HUES48 (cell line): Measurements from ENCODE around the gene CUBN.

ENCODE experiments used
- H3K27ac ChIP-seq: one replicate; pipeline ENCODE4 v1.7.0; 2013; ENCODE audit warnings: low read depth, low read length, inconsistent platforms
- H3K27me3 ChIP-seq: 2 replicates; pipeline ENCODE4 v1.6.1; 2013; ENCODE audit warnings: mild to moderate bottlenecking, low read length; ENCODE audit not compliant: control insufficient read depth, insufficient read depth
- H3K36me3 ChIP-seq: 2 replicates; pipeline ENCODE4 v1.6.1; 2013; ENCODE audit warnings: low read length; ENCODE audit not compliant: control insufficient read depth, insufficient read depth
- H3K4me1 ChIP-seq: 2 replicates; pipeline ENCODE4 v1.6.1; 2013; ENCODE audit warnings: mild to moderate bottlenecking, low read length; ENCODE audit not compliant: control insufficient read depth, insufficient read depth
- H3K4me3 ChIP-seq: 2 replicates; pipeline ENCODE4 v1.5.1; 2013; ENCODE audit warnings: mild to moderate bottlenecking, low read depth, low read length
- H3K9ac ChIP-seq: 2 replicates; pipeline ENCODE4 v1.6.1; 2013; ENCODE audit warnings: mild to moderate bottlenecking, low read depth, low read length, moderate library complexity
- H3K9me3 ChIP-seq: 2 replicates; pipeline ENCODE4 v1.6.1; 2013; ENCODE audit warnings: low read length; ENCODE audit not compliant: control insufficient read depth, insufficient read depth

CUBN gene

DNA sequence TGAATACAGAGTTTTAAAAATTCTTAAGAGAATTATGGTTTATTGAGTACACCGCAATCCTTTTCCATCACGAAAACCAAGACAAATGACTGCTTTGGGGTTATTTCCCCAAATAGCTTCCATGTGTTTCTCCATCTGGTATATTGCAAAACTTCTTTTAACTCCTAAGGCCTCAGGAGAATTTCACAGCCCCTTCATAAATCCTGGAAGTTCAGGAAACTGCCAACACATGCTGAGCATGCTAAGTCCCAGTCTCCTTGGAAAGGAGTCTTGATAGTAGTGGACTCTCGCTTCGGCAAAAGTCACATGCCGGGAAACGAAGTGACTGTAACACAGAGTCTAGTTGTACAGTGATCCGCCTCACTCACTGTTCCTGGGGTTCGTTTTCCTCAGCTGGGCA lies 224.3 kb downstream of the CUBN start:
- no peak overlapping the region for H3K4me3 ChIP-seq
- H3K36me3 ChIP-seq = no peaks in the 10 kb centered on the region
- H3K27me3 ChIP-seq = no peaks in the 10 kb centered on the region
- no peaks in the 10 kb centered on the region for H3K9me3 ChIP-seq
- H3K4me1 ChIP-seq = peaks cover 17% of the 10 kb centered on the region
- no peak overlapping the region for H3K27ac ChIP-seq
- no peak overlapping the region for H3K9ac ChIP-seq

DNA sequence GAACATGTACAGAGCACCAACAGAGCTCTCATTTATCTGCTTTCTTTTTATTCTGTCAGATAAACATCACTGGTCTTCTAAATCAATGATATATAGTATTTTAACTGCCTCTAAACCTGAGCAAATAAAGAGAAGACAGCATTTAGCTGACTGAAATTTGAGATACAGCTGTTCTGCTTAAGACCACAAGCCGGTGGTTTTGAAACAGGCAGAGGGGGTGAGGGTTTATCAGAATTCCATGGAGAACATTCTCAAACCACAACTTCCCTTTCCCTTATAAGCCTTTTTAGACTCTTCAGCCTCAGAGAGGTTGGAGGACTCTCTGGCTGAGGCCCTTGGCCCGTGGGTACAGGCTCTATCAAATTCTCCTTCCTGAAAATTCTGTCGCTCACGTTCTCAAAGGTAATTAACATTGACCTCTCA lies 225.0 kb downstream of the CUBN start:
- H3K27ac ChIP-seq = no peak overlapping the region
- no peaks in the 10 kb centered on the region for H3K27me3 ChIP-seq
- H3K9ac ChIP-seq = no peak overlapping the region
- H3K4me1 ChIP-seq = peaks cover 24% of the 10 kb centered on the region
- H3K36me3 ChIP-seq = no peaks in the 10 kb centered on the region
- no peaks in the 10 kb centered on the region for H3K9me3 ChIP-seq
- H3K4me3 ChIP-seq = no peak overlapping the region

DNA sequence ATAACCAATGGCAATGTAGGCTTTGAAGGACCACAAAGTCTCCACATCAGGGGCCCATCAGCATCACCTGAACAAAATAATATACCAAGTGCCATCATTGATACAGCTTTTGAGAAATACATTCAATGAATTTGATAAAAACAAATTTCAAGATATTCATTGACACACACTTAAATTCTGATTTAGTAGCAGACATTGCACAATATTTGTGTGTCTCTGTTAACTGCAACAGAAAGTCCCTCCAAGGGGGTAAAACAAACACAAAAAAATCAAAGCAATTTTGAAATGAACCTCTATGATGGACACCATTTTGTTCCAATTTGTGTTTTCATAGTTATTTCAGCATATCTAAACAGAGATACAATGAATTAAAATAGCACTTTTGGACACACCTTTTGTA lies 225.6 kb downstream of the CUBN start:
- H3K27ac ChIP-seq = no peak overlapping the region
- H3K9ac ChIP-seq = no peak overlapping the region
- peaks cover 30% of the 10 kb centered on the region for H3K4me1 ChIP-seq
- H3K36me3 ChIP-seq = no peaks in the 10 kb centered on the region
- H3K27me3 ChIP-seq = no peaks in the 10 kb centered on the region
- H3K9me3 ChIP-seq = no peaks in the 10 kb centered on the region
- no peak overlapping the region for H3K4me3 ChIP-seq

DNA sequence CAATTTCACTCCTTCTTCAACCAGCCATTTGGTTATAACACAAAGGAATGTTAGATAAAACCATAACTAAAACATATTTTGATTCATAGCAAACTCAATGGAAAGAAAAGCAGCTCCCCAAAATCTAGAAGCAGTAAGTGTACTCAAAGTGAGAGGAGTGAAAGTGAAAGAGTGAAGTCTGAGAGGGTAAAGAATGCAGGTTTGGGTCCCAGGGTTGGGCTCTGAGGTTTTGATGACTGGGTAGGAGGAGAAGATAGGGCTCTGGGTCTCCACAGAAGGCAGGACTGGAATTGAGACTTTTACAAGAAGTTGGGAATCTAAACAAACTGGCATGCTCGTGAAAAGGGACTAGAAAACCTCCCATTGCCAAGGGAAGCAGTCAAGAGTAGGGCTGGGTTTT lies 227.0 kb downstream of the CUBN start:
- Histone ChIP-seq H3K4me1 (peaks cover 32% of the 10 kb centered on the region), H3K27me3 (no peaks in the 10 kb centered on the region), H3K4me3 (no peak overlapping the region), H3K9ac (no peak overlapping the region), H3K36me3 (no peaks in the 10 kb centered on the region), H3K27ac (no peak overlapping the region), H3K9me3 (no peaks in the 10 kb centered on the region)

DNA sequence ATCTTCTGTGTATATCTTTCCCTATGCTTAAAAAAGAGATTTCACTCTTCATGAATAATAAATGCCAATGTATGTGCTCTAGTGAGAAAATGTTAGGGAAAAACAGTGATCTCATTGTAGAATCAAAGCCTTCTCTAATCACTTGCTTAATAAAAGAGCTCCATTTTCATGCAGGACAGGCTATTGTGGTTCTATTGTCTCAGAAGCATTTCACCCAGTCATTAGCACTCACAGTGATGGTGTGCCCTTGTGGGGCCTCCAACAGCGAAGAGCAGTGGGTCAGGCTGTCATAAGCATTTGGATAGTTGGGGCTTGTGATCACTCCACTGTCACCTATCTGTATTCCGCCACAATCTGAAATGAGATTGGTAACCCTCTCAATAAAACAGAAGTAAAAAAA lies 228.5 kb downstream of the CUBN start:
- no peak overlapping the region for H3K4me3 ChIP-seq
- no peaks in the 10 kb centered on the region for H3K36me3 ChIP-seq
- H3K9me3 ChIP-seq = no peaks in the 10 kb centered on the region
- no peak overlapping the region for H3K9ac ChIP-seq
- H3K4me1 ChIP-seq = peaks cover 32% of the 10 kb centered on the region
- no peaks in the 10 kb centered on the region for H3K27me3 ChIP-seq
- peak overlapping the region; percentile 74 for H3K27ac ChIP-seq

DNA sequence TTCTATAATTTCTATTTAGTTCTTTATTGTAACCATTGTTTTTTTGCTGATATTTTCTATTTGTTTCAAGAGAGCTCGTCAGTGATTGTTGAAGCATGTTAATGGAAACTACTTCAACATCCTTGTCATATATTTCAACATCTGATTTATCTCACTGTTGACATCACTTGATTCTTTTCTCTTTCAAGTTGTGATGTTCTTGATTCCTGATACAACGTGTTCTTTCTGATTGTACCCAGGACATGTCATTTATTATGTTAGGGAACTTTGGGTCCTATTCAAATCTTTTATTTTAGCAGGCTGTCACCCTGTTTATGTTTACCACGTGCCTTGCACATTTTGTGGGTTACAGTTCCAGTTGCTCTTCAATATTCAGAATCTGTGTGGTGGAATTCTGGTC lies 232.6 kb downstream of the CUBN start:
- no peak overlapping the region for H3K4me3 ChIP-seq
- peaks cover 26% of the 10 kb centered on the region for H3K4me1 ChIP-seq
- H3K27me3 ChIP-seq = no peaks in the 10 kb centered on the region
- no peaks in the 10 kb centered on the region for H3K9me3 ChIP-seq
- no peak overlapping the region for H3K9ac ChIP-seq
- no peaks in the 10 kb centered on the region for H3K36me3 ChIP-seq
- no peak overlapping the region for H3K27ac ChIP-seq

DNA sequence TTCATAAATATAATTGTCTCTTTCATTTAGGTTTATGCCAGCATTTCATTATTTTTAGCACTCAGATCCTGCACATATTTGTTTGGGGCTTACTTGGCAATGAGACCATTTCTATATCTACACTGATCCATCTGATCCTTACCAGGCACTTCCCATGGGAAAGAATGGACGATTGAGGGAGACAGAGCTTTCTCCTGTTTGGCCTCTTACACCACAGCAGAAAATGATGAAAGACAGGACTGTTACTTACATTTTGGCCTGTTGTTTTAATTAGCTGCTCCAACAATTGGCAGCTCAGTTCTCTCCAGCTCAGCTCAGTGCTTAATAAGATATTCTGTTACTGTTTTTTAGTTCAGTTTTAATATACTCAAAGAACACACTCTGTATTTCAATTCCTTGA lies 234.8 kb downstream of the CUBN start:
- Histone ChIP-seq H3K27ac (no peak overlapping the region), H3K9me3 (no peaks in the 10 kb centered on the region), H3K9ac (no peak overlapping the region), H3K4me1 (peaks cover 13% of the 10 kb centered on the region), H3K4me3 (no peak overlapping the region), H3K36me3 (no peaks in the 10 kb centered on the region), H3K27me3 (no peaks in the 10 kb centered on the region)

DNA sequence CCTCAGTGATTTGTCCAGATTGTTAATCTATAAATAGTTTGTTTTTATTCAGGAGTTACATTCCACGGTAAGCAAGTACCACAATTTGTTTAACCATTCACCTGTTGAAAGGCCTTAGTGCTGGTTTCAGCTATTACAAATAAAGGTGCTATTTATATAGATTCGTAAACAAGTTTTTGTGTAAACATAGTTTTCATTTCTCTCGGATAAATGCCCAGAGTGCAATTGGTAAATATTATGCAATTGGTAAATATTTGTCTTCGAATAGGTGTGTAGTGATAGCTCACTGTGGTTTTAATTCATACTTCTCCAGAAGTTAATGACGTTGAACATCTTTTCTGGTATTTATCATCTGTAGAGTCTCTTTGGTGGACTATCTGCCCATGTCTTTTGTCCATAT lies 235.9 kb downstream of the CUBN start:
- H3K36me3 ChIP-seq = no peaks in the 10 kb centered on the region
- no peak overlapping the region for H3K27ac ChIP-seq
- H3K9me3 ChIP-seq = no peaks in the 10 kb centered on the region

DNA sequence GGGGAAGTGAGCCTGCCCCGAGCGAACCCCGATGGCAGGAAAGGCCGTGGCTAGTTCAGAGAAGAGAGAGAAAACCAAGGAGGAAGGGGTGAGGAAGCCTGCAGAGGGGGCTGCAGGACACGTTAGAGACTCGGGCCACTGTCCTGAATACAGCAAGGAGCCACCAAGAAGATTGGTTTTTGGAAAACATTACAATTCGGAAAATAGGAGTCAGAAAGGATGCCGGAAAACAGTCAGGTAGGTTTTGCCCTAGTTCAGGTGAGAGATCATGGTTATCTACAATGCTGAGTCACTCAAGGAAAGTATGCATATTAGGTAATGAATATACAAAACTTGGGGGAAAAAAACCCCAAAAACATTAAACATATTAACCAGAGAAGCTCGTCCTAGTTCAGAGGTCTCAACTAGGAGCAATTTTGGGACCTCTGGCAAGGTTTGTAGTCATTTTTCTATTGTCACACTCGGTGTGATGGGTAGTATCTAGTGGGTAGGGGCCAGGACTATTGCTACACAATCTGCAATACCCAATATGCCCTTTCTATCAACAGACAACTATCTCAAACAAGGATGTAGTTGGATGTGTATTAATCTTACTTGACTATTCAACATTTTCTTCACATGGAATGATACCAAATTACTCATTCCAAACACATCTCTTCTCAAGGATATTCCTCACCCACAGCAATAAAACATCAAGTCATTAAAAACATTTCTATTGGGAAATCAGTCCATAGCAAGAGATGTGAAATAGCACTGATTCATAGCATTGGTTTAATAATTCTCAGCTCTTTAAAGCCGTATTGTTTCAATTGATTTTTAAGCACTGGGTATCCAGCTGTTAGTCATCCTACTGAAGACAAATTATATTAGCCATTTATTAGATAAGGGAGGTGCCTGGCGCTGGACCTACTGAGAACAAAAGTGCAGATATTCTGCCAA lies 238.0 kb downstream of the CUBN start:
- Histone ChIP-seq H3K4me1 (peaks cover 3% of the 10 kb centered on the region; the same call in 1 of the 2 replicates), H3K27me3 (no peaks in the 10 kb centered on the region), H3K9ac (peak overlapping the region; percentile 88), H3K27ac (peak overlapping the region; percentile 88), H3K4me3 (peak overlapping the region; percentile 22; the same call in 1 of the 2 replicates), H3K36me3 (no peaks in the 10 kb centered on the region), H3K9me3 (no peaks in the 10 kb centered on the region)

More for the DNA sequence above, 235.9 kb downstream of the CUBN start:
- no peak overlapping the region for H3K4me3 ChIP-seq
- no peaks in the 10 kb centered on the region for H3K27me3 ChIP-seq
- peaks cover 3% of the 10 kb centered on the region; the same call in 1 of the 2 replicates for H3K4me1 ChIP-seq
- no peak overlapping the region for H3K9ac ChIP-seq

DNA sequence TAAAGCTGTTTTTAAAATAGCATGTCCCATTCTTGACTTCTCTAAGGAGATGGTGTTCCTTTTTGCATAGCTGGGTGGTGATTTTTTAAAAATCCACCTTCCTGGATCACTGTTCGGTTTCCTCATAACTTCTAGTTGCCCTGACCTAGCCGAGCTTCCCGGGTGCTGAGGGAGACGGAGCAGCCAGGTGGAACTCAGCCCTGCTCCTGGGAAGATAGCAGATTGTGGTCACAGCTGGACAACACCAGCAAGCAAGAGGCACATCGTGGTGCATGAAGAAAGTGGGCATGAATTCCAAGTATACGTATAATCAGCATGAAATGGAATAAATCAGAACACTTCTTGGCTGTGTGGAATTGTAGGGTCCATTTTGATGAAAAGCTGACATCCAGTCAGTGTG lies 238.9 kb downstream of the CUBN start:
- Histone ChIP-seq H3K4me1 (peaks cover 3% of the 10 kb centered on the region; the same call in 1 of the 2 replicates), H3K9me3 (no peaks in the 10 kb centered on the region), H3K9ac (no peak overlapping the region), H3K4me3 (no peak overlapping the region), H3K27me3 (no peaks in the 10 kb centered on the region), H3K36me3 (no peaks in the 10 kb centered on the region), H3K27ac (no peak overlapping the region)

DNA sequence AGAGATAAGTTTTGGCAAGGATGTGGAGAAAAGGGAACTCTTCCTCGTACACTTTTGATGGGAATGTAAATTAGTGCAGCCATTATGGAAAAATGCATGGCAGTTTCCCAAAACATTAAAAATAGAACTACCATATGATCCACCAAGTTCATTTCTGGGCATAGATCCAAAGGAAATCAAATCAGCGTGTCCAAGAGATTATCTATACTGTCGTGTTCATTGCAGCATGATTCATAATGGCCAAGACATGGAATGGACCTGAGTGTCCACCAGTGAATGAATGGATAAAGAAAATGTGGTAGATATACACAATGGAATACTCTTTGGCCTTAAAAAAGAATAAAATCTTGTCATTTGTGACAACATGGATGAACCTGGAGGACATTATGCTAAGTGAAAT lies 242.0 kb downstream of the CUBN start:
- Histone ChIP-seq H3K36me3 (no peaks in the 10 kb centered on the region), H3K4me1 (peaks cover 5% of the 10 kb centered on the region; the same call in 1 of the 2 replicates)

More for the DNA sequence above, 242.0 kb downstream of the CUBN start:
- Histone ChIP-seq H3K9me3 (no peaks in the 10 kb centered on the region), H3K4me3 (no peak overlapping the region), H3K9ac (no peak overlapping the region), H3K27me3 (no peaks in the 10 kb centered on the region), H3K27ac (no peak overlapping the region)
